Measurements from ENCODE around the gene ID2. TPM values are rescaled to one million over a fixed set of nuclear protein-coding genes. Genes with fewer than 3 reads are reported as not detected.

The ID2 gene
- total and polyA plus RNA-seq, 2 of the 13 experiments (the other 11 are each of a cell fraction or from before 2014, with no cell fraction given): 214 to 719 TPM

GRCh38 chr2:8697190-8697589, 15.3 kb downstream of the ID2 start:
- POLR2A ChIA-PET: no interaction called here
- in situ Hi-C loops (cut with HindIII; ENCODE audit: extremely low pct_ligation_motif_present, low pct_unique_long_range_greater_than_20kb) (no loop called here), intact Hi-C loops (cut with micrococcal nuclease; ENCODE audit: unreplicated experiment) (loop anchor here (10.0 kb wide), 1 partner anchor 208 kb away; no protein-coding TSS in a partner anchor)
- Histone ChIP-seq H3K36me3 (replicated peaks in 1 of 2; ENCODE audit: control insufficient read depth in 1 of 2, insufficient read depth in 2 of 2, low read length in 2 of 2) (no peaks in the 10 kb centered on the region), H3K27me3 (ENCODE audit: control insufficient read depth in 1 of 2, insufficient read depth in 2 of 2, low read length in 2 of 2) (peaks cover 0 to 52% of the 10 kb centered on the region in 2 experiments; a peak in 2 of 5 replicates), H3K4me3 (replicated peaks in 1 of 3; ENCODE audit: insufficient read depth in 1 of 3, low read depth in 2 of 3, low read length in 3 of 3) (no peak overlapping the region), H3K4me1 (ENCODE audit: insufficient read depth, low read length) (peaks cover 18% of the 10 kb centered on the region; the same call in 1 of the 2 replicates), H3K27ac (ENCODE audit: extremely low read length, insufficient read depth, low read length) (no peak overlapping the region), H3K9me3 (ENCODE audit: low read length) (no peaks in the 10 kb centered on the region), H4K20me1 (ENCODE audit: insufficient read depth, low read length) (no peaks in the 10 kb centered on the region), H3K79me2 (ENCODE audit: insufficient read depth, low read length) (no peaks in the 10 kb centered on the region), H2AFZ (ENCODE audit: low read length) (no peak overlapping the region), H3K4me2 (ENCODE audit: low read depth, low read length) (no peak overlapping the region), H3K9ac (ENCODE audit: insufficient read depth, low read depth, low read length) (no peak overlapping the region)
- ATAC-seq (peak; percentile 43), DNase-seq (ENCODE audit: low spot score) (no peak), FAIRE-seq (peak; percentile 48)
- TF ChIP-seq MBD4 (IDR thresholded peaks at IDR 0.05; ENCODE audit: borderline replicate concordance, low read length) (no peak), ZNF563 (CRISPR knock-in tag; IDR thresholded peaks at IDR 0.05) (no peak)
- TF ChIP-seq, protein P1, sequence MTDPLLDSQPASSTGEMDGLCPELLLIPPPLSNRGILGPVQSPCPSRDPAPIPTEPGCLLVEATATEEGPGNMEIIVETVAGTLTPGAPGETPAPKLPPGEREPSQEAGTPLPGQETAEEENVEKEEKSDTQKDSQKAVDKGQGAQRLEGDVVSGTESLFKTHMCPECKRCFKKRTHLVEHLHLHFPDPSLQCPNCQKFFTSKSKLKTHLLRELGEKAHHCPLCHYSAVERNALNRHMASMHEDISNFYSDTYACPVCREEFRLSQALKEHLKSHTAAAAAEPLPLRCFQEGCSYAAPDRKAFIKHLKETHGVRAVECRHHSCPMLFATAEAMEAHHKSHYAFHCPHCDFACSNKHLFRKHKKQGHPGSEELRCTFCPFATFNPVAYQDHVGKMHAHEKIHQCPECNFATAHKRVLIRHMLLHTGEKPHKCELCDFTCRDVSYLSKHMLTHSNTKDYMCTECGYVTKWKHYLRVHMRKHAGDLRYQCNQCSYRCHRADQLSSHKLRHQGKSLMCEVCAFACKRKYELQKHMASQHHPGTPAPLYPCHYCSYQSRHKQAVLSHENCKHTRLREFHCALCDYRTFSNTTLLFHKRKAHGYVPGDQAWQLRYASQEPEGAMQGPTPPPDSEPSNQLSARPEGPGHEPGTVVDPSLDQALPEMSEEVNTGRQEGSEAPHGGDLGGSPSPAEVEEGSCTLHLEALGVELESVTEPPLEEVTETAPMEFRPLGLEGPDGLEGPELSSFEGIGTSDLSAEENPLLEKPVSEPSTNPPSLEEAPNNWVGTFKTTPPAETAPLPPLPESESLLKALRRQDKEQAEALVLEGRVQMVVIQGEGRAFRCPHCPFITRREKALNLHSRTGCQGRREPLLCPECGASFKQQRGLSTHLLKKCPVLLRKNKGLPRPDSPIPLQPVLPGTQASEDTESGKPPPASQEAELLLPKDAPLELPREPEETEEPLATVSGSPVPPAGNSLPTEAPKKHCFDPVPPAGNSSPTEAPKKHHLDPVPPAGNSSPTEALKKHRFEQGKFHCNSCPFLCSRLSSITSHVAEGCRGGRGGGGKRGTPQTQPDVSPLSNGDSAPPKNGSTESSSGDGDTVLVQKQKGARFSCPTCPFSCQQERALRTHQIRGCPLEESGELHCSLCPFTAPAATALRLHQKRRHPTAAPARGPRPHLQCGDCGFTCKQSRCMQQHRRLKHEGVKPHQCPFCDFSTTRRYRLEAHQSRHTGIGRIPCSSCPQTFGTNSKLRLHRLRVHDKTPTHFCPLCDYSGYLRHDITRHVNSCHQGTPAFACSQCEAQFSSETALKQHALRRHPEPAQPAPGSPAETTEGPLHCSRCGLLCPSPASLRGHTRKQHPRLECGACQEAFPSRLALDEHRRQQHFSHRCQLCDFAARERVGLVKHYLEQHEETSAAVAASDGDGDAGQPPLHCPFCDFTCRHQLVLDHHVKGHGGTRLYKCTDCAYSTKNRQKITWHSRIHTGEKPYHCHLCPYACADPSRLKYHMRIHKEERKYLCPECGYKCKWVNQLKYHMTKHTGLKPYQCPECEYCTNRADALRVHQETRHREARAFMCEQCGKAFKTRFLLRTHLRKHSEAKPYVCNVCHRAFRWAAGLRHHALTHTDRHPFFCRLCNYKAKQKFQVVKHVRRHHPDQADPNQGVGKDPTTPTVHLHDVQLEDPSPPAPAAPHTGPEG (CRISPR knock-in tag; IDR thresholded peaks at IDR 0.05): no peak
- TF ChIP-seq, protein P2, sequence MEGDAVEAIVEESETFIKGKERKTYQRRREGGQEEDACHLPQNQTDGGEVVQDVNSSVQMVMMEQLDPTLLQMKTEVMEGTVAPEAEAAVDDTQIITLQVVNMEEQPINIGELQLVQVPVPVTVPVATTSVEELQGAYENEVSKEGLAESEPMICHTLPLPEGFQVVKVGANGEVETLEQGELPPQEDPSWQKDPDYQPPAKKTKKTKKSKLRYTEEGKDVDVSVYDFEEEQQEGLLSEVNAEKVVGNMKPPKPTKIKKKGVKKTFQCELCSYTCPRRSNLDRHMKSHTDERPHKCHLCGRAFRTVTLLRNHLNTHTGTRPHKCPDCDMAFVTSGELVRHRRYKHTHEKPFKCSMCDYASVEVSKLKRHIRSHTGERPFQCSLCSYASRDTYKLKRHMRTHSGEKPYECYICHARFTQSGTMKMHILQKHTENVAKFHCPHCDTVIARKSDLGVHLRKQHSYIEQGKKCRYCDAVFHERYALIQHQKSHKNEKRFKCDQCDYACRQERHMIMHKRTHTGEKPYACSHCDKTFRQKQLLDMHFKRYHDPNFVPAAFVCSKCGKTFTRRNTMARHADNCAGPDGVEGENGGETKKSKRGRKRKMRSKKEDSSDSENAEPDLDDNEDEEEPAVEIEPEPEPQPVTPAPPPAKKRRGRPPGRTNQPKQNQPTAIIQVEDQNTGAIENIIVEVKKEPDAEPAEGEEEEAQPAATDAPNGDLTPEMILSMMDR (CRISPR knock-in tag; IDR thresholded peaks at IDR 0.05): 0 out of 2 replicates have a peak, but pooled peaks have one; percentile 20
- CTCF ChIA-PET (ENCODE audit: low intra/inter-chr PET ratio, low total read pairs): no interaction called here
- no TSS peak for BruUV-seq (replicated peaks)
- WGBS (ENCODE audit: low lambda C conversion rate): 24% methylated on average over 5 of the region's 5 CpGs

Measured in HepG2 (cell line).